Vagina (tissue), 2 donors: ENCODE measurements around the gene SCRT2. TPM values are rescaled to one million over a fixed set of nuclear protein-coding genes. Genes with fewer than 3 reads are reported as not detected.
A peak's percentile ranks its signal among the peaks of the same experiment; 100 is the strongest.

Experiments
- DNase-seq, 2 donors: peaks; one replicate each; pipeline ENCODE4 v3.0.0-alpha.2; 2017; ENCODE audit errors: extremely low spot score in 2 of 2
- H3K27ac ChIP-seq: fragments of 200-600 bp; sonication (generic); one replicate; pipeline ENCODE4 v1.5.1; 2019
- H3K27me3 ChIP-seq: fragments of 200-600 bp; sonication (generic); one replicate; pipeline ENCODE4 v1.5.1; 2019
- H3K36me3 ChIP-seq, 2 donors: fragments of 200-600 bp; sonication (generic); one replicate each; pipeline ENCODE4 v1.5.1; 2017 to 2019
- H3K4me1 ChIP-seq: fragments of 200-600 bp; sonication (generic); one replicate; pipeline ENCODE4 v1.5.1; 2019
- H3K4me3 ChIP-seq, 2 donors: fragments of 200-600 bp; sonication (generic); 1 replicate in 1 of 2; 2 replicates in 1 of 2; pipeline ENCODE4 v1.5.1; 2016 to 2019
- H3K9me3 ChIP-seq: fragments of 200-600 bp; sonication (generic); one replicate; pipeline ENCODE4 v1.5.1; 2019
- POLR2A ChIP-seq, 2 donors: fragments of 450-650 bp; IDR thresholded peaks; one replicate each; pipeline ENCODE4 v1.6.1; 2017; ENCODE audit warnings: antibody characterized with exemption in 2 of 2, mild to moderate bottlenecking in 2 of 2, moderate library complexity in 2 of 2
- POLR2AphosphoS5 ChIP-seq, 2 donors: sonication (generic); formaldehyde crosslinking; IDR thresholded peaks; one replicate each; pipeline ENCODE4 v1.9.0; 2017; ENCODE audit warnings: antibody characterized with exemption in 2 of 2, mild to moderate bottlenecking in 2 of 2, low read depth in 1 of 2; ENCODE audit not compliant: insufficient read depth in 1 of 2
- intact Hi-C: fragments of 100-400 bp; cut with DNase I; formaldehyde crosslinking; loops from one replicate; pipeline ENCODE4 v1.15.1; 2023
- total RNA-seq: library from RNA; depleted of rRNA; stranded (reverse); fragments of >200 nt; gene quantifications from one replicate; pipeline ENCODE4 v1.2.3, GENCODE V29; 2016
- TF ChIP-seq, protein P1 (sequence below), 3 experiments: fragments of 450-650 bp in 2 of 3; fragments of 200-600 bp in 1 of 3; sonication (generic) in 1 of 3; IDR thresholded peaks; one replicate each; pipeline ENCODE4 v1.5.1; 2017 to 2019; ENCODE audit warnings: antibody characterized with exemption in 3 of 3, mild to moderate bottlenecking in 2 of 3, moderate library complexity in 2 of 3

The SCRT2 gene
- total RNA-seq, 1 donor from 2014 or later: not detected

DNA sequence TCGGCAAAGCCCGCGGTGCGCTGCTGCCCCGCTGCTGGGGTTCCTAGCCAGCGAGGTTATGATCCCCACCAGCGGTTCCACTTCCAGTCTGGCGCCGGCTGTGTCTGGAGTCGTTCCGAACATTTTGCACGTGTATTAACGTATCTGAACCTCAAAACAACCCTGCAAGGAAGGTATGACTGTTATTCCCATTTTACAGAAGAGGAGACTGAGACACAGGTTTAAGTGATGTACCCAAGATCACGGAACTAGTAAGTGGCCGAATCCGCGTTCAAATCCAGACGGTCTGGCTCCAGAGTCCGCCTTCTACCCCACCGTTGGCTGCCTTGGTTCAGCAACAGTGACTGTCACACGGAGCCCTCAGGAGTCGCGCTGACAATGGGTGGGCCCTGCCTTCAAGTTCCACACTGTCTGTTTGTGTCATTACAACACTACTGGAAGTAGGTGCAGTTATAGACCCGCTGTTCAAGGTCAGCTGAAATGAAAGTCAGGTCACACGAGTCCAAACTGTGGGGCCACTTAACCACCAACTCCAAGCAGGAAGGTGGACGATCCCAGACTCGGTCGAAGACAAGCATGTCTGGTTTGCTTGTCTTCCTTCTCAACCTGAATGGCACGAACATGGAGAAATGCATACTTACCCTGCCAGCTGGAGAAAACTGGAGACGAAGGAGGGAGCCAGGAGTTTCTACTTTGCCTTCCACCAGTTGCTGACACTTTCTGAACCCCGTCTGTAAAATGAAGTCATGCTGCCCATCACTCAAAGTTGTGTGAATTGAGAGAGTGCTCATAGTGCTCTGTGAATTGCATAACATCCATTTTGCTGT lies 21.8 kb downstream of the SCRT2 start:
- intact Hi-C loops: no loop called here
- peak overlapping the region; percentile 75 to 84 for H3K4me3 ChIP-seq
- no peak for DNase-seq
- TF ChIP-seq, protein P1, sequence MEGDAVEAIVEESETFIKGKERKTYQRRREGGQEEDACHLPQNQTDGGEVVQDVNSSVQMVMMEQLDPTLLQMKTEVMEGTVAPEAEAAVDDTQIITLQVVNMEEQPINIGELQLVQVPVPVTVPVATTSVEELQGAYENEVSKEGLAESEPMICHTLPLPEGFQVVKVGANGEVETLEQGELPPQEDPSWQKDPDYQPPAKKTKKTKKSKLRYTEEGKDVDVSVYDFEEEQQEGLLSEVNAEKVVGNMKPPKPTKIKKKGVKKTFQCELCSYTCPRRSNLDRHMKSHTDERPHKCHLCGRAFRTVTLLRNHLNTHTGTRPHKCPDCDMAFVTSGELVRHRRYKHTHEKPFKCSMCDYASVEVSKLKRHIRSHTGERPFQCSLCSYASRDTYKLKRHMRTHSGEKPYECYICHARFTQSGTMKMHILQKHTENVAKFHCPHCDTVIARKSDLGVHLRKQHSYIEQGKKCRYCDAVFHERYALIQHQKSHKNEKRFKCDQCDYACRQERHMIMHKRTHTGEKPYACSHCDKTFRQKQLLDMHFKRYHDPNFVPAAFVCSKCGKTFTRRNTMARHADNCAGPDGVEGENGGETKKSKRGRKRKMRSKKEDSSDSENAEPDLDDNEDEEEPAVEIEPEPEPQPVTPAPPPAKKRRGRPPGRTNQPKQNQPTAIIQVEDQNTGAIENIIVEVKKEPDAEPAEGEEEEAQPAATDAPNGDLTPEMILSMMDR (IDR thresholded peaks at IDR 0.05): no peak
- TF ChIP-seq POLR2AphosphoS5 (IDR thresholded peaks at IDR 0.05; ENCODE audit: insufficient read depth in 1 of 2, low read depth in 1 of 2) (no peak), POLR2A (IDR thresholded peaks at IDR 0.05) (no peak)
- no peaks in the 10 kb centered on the region for H3K9me3 ChIP-seq
- peaks cover 25% of the 10 kb centered on the region for H3K4me1 ChIP-seq
- peaks cover 0 to 2% of the 10 kb centered on the region in 2 donors for H3K36me3 ChIP-seq
- H3K27me3 ChIP-seq: no peaks in the 10 kb centered on the region
- peak overlapping the region; percentile 87 for H3K27ac ChIP-seq

DNA sequence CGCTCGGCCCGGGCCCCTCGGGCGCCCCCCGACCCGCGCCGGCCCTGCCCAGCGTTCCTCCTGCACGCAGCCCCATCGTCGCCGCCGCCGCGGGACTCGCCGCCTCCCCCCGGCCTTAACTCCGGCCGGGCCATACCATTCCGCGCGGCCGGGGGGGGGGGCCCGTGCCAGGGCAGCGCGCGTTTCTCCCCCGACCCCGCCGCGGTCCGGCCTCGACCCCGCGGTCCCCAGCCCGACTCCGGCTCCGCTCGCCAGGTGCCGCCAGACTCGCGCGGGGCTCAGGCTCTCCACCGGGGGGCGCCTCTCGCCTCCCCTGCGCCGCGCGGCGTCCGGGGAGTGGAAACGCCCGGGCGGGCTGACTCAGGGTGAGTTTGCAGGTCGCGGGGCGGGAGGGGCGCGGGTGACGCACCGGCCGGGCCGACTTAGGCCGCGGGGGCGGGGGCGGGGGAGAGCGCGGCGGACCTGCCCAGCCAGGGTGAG lies 22.5 kb downstream of the SCRT2 start, which contains the start of gene SRXN1:
Gene SRXN1, minus strand, starts transcription at position 91 of the 480 bp plus-strand sequence. Its CDS starts 15 bp downstream, at position 76.
- peak in 1 of 2 donors; percentile 89 for DNase-seq
- intact Hi-C loops: no loop called here
- H3K4me1 ChIP-seq: peaks cover 25% of the 10 kb centered on the region
- no peaks in the 10 kb centered on the region for H3K27me3 ChIP-seq
- peak within 1 kb of the TSS; percentile 87 for H3K27ac ChIP-seq
- H3K9me3 ChIP-seq: no peaks in the 10 kb centered on the region
- H3K36me3 ChIP-seq: peaks cover 0 to 9% of the 10 kb centered on the region in 2 donors
- peak within 1 kb of the TSS; percentile 75 to 84 for H3K4me3 ChIP-seq
- peak in 1 of 2 donors; percentile 38 for TF ChIP-seq POLR2A (IDR thresholded peaks at IDR 0.05)
- TF ChIP-seq POLR2AphosphoS5 (IDR thresholded peaks at IDR 0.05; ENCODE audit: insufficient read depth in 1 of 2, low read depth in 1 of 2): no peak
- TF ChIP-seq, protein P1 (IDR thresholded peaks at IDR 0.05): peak; percentile 21 to 47 (median 46)

- DNase-seq: no peak
- Histone ChIP-seq H3K4me1 (peaks cover 25% of the 10 kb centered on the region), H3K27me3 (no peaks in the 10 kb centered on the region), H3K36me3 (peaks cover 0 to 13% of the 10 kb centered on the region in 2 donors), H3K27ac (peak overlapping the region; percentile 87), H3K4me3 (peak overlapping the region; percentile 75 to 84), H3K9me3 (no peaks in the 10 kb centered on the region)
- TF ChIP-seq POLR2AphosphoS5 (IDR thresholded peaks at IDR 0.05; ENCODE audit: insufficient read depth in 1 of 2, low read depth in 1 of 2) (no peak), POLR2A (IDR thresholded peaks at IDR 0.05) (no peak)
- TF ChIP-seq, protein P1 (IDR thresholded peaks at IDR 0.05): no peak
- intact Hi-C loops: no loop called here
Measured at GRCh38 chr20:652615-653109, 22.9 kb downstream of the SCRT2 start.

GRCh38 chr20:651713-652614 lies 23.6 kb downstream of the SCRT2 start:
- H3K27ac ChIP-seq: peak overlapping the region; percentile 87
- H3K9me3 ChIP-seq: no peaks in the 10 kb centered on the region
- H3K36me3 ChIP-seq: peaks cover 0 to 20% of the 10 kb centered on the region in 2 donors
- H3K4me1 ChIP-seq: peaks cover 25% of the 10 kb centered on the region
- no peak for TF ChIP-seq POLR2AphosphoS5 (IDR thresholded peaks at IDR 0.05; ENCODE audit: insufficient read depth in 1 of 2, low read depth in 1 of 2)
- TF ChIP-seq, protein P1 (IDR thresholded peaks at IDR 0.05): no peak
- no peak for TF ChIP-seq POLR2A (IDR thresholded peaks at IDR 0.05)
- peak overlapping the region; percentile 75 to 84 for H3K4me3 ChIP-seq
- intact Hi-C loops: no loop called here
- H3K27me3 ChIP-seq: no peaks in the 10 kb centered on the region
- no peak for DNase-seq
